H1 (cell line): ENCODE data around the gene ITGA4. TPM values are rescaled to one million over a fixed set of nuclear protein-coding genes. Genes with fewer than 3 reads are reported as not detected.

Experiments
- CTCF ChIA-PET: fragments of 300-600 bp; sonication (Branson Sonifier 250); formaldehyde crosslinking; loops from one replicate; lab custom pipeline; 2021; ENCODE audit not compliant: partially characterized antibody; lab: Charles Lee
- POLR2A ChIA-PET: fragments of 300-600 bp; sonication (Branson Sonifier 250); formaldehyde crosslinking; loops from one replicate; lab custom pipeline; 2021; ENCODE audit warnings: inconsistent platforms; ENCODE audit not compliant: partially characterized antibody; lab: Charles Lee
- DNase-seq, 2 experiments: peaks; one replicate each; pipeline versions ENCODE4 v3.0.0 to v3.0.0-alpha.2; 2010 to 2022; ENCODE audit warnings: low spot score in 2 of 2, low read depth in 1 of 2, mixed read lengths in 1 of 2
- FAIRE-seq: peaks from 2 replicates; lab custom pipeline; 2011; peaks lifted over from hg19 to GRCh38; lab: Jason Lieb, UNC
- H2AFZ ChIP-seq: 2 replicates; pipeline ENCODE4 v1.8.1; 2012; ENCODE audit warnings: low read length, inconsistent platforms
- H2AK5ac ChIP-seq: 2 replicates; pipeline ENCODE4 v1.6.1; 2013; ENCODE audit warnings: low read depth, low read length
- H2BK120ac ChIP-seq: replicated peaks from 2 replicates; pipeline ENCODE3; 2013; ENCODE audit warnings: low read depth, low read length, inconsistent platforms
- H2BK12ac ChIP-seq: 2 replicates; pipeline ENCODE4 v1.6.1; 2013; ENCODE audit warnings: low read depth, low read length
- H2BK15ac ChIP-seq: 2 replicates; pipeline ENCODE4 v1.6.1; 2013; ENCODE audit warnings: low read length
- H2BK20ac ChIP-seq: 2 replicates; pipeline ENCODE4 v1.6.1; 2013; ENCODE audit warnings: low read length
- H2BK5ac ChIP-seq: 2 replicates; pipeline ENCODE4 v1.6.1; 2013; ENCODE audit warnings: low read depth, low read length
- H3K14ac ChIP-seq: 2 replicates; pipeline ENCODE4 v1.6.1; 2013; ENCODE audit warnings: inconsistent platforms; ENCODE audit not compliant: insufficient read length
- H3K18ac ChIP-seq: 2 replicates; pipeline ENCODE4 v1.6.1; 2013; ENCODE audit warnings: low read length; ENCODE audit errors: extremely low read depth
- H3K23ac ChIP-seq: 2 replicates; pipeline ENCODE4 v1.6.1; 2013; ENCODE audit warnings: inconsistent platforms; ENCODE audit not compliant: insufficient read length
- H3K23me2 ChIP-seq: 2 replicates; pipeline ENCODE4 v1.6.1; 2013; ENCODE audit warnings: low read depth, low read length
- H3K27ac ChIP-seq: 2 replicates; pipeline ENCODE4 v1.6.1; 2011; ENCODE audit warnings: low read depth, low read length, inconsistent platforms
- H3K27me3 ChIP-seq, 4 experiments: replicated peaks in 1 of 4; 1 replicate in 1 of 4; 2 replicates in 3 of 4; pipeline versions ENCODE4 v1.6.1 to v1.8.1; 2011 to 2013; ENCODE audit warnings: low read length in 3 of 4, mild to moderate bottlenecking in 3 of 4, inconsistent platforms in 2 of 4, mixed read lengths in 2 of 4, moderate library complexity in 1 of 4; ENCODE audit not compliant: control insufficient read depth in 3 of 4, insufficient read depth in 3 of 4; ENCODE audit errors: extremely low read depth in 1 of 4
- H3K36me3 ChIP-seq, 4 experiments: 2 replicates each; pipeline versions ENCODE4 v1.6.1 to v1.8.1; 2011 to 2013; ENCODE audit warnings: mild to moderate bottlenecking in 4 of 4, low read length in 3 of 4, moderate library complexity in 2 of 4, control low read depth in 1 of 4, inconsistent platforms in 1 of 4; ENCODE audit not compliant: insufficient read depth in 4 of 4, control insufficient read depth in 2 of 4
- H3K4ac ChIP-seq: replicated peaks from 2 replicates; pipeline ENCODE3; 2013; ENCODE audit warnings: low read length, low read depth, mixed read lengths, inconsistent platforms; ENCODE audit not compliant: insufficient read length
- H3K4me1 ChIP-seq, 4 experiments: replicated peaks in 1 of 4; 1 replicate in 1 of 4; 2 replicates in 3 of 4; pipeline versions ENCODE4 v1.6.1 to v1.8.1; 2011 to 2013; ENCODE audit warnings: low read length in 3 of 4, inconsistent platforms in 2 of 4, mixed read lengths in 1 of 4; ENCODE audit not compliant: insufficient read depth in 4 of 4, control insufficient read depth in 3 of 4
- H3K4me2 ChIP-seq, 2 experiments: 2 replicates each; pipeline versions ENCODE4 v1.6.1 to v1.8.1; 2011 to 2013; ENCODE audit warnings: low read depth in 2 of 2, low read length in 2 of 2, control low read depth in 1 of 2, inconsistent platforms in 1 of 2, mild to moderate bottlenecking in 1 of 2; ENCODE audit not compliant: insufficient read depth in 1 of 2
- H3K4me3 ChIP-seq, 4 experiments: fragments of 200-600, 300-600 bp in 1 of 4; sonication (generic), shearing (Covaris generic), sonication (Bioruptor Twin) in 1 of 4; 2 replicates each; pipeline versions ENCODE4 v1.5.1 to v1.8.1; 2011 to 2016; ENCODE audit warnings: low read length in 4 of 4, low read depth in 3 of 4, control low read depth in 2 of 4, inconsistent platforms in 2 of 4, mild to moderate bottlenecking in 2 of 4, mixed read lengths in 1 of 4, moderate library complexity in 1 of 4; ENCODE audit not compliant: insufficient read depth in 2 of 4; ENCODE audit errors: extremely low read depth in 1 of 4
- H3K56ac ChIP-seq: replicated peaks from 2 replicates; pipeline ENCODE3; 2013; ENCODE audit warnings: low read depth, mild to moderate bottlenecking, mixed read lengths, low read length, inconsistent platforms; ENCODE audit not compliant: insufficient read length
- H3K79me1 ChIP-seq: 2 replicates; pipeline ENCODE4 v1.6.1; 2013; ENCODE audit warnings: low read depth, low read length, control low read depth
- H3K79me2 ChIP-seq, 2 experiments: 2 replicates each; pipeline versions ENCODE4 v1.6.1 to v1.8.1; 2012 to 2013; ENCODE audit warnings: low read length in 2 of 2, mild to moderate bottlenecking in 2 of 2, inconsistent platforms in 1 of 2; ENCODE audit not compliant: insufficient read depth in 2 of 2, control insufficient read depth in 1 of 2
- H3K9ac ChIP-seq, 4 experiments: replicated peaks in 1 of 4; 1 replicate in 1 of 4; 2 replicates in 3 of 4; pipeline versions ENCODE4 v1.6.1 to v1.8.1; 2011 to 2013; ENCODE audit warnings: low read depth in 3 of 4, low read length in 3 of 4, control low read depth in 2 of 4, mild to moderate bottlenecking in 2 of 4, moderate library complexity in 2 of 4, inconsistent platforms in 1 of 4; ENCODE audit errors: extremely low read depth in 1 of 4
- H3K9me3 ChIP-seq, 2 experiments: 2 replicates each; pipeline versions ENCODE4 v1.6.1 to v1.8.1; 2012 to 2013; ENCODE audit warnings: mild to moderate bottlenecking in 2 of 2, moderate library complexity in 2 of 2, control low read depth in 1 of 2, inconsistent platforms in 1 of 2, low read depth in 1 of 2, low read length in 1 of 2, mixed read lengths in 1 of 2; ENCODE audit not compliant: insufficient read depth in 2 of 2
- H4K20me1 ChIP-seq, 2 experiments: replicated peaks in 1 of 2; 2 replicates each; pipeline versions ENCODE3 to v1.8.1; 2011 to 2013; ENCODE audit warnings: inconsistent platforms in 2 of 2, low read length in 2 of 2, mild to moderate bottlenecking in 1 of 2; ENCODE audit not compliant: insufficient read depth in 2 of 2, control insufficient read depth in 1 of 2
- H4K5ac ChIP-seq: 2 replicates; pipeline ENCODE4 v1.6.1; 2013; ENCODE audit warnings: low read length, low read depth, mixed read lengths, inconsistent platforms; ENCODE audit not compliant: insufficient read length
- H4K8ac ChIP-seq: 2 replicates; pipeline ENCODE4 v1.8.0; 2013; ENCODE audit warnings: mild to moderate bottlenecking, moderate library complexity, low read length, inconsistent platforms; ENCODE audit not compliant: insufficient read depth; ENCODE audit errors: extremely low read depth
- H4K91ac ChIP-seq: replicated peaks from 2 replicates; pipeline ENCODE3; 2013; ENCODE audit warnings: low read length, mixed read lengths, inconsistent platforms; ENCODE audit not compliant: insufficient read length
- ASH2L ChIP-seq: fragments of 200-600, 300-600 bp; sonication (generic); IDR thresholded peaks from one replicate; pipeline ENCODE4 v1.7.1; 2017; ENCODE audit warnings: low read length
- BRCA1 ChIP-seq: IDR thresholded peaks from 2 replicates; pipeline ENCODE4 v1.6.1; 2012; ENCODE audit warnings: low read depth, low read length, improper control_type of control experiment
- EGR1 ChIP-seq: IDR thresholded peaks from 2 replicates; pipeline ENCODE4 v1.6.1; 2011; ENCODE audit warnings: low read depth, low read length, borderline replicate concordance
- EP300 ChIP-seq, 2 experiments: IDR thresholded peaks; 1 replicate in 1 of 2; 2 replicates in 1 of 2; pipeline ENCODE4 v1.6.1; 2011 to 2012; ENCODE audit warnings: low read depth in 2 of 2, low read length in 2 of 2, mild to moderate bottlenecking in 2 of 2, borderline replicate concordance in 1 of 2, inconsistent platforms in 1 of 2, moderate library complexity in 1 of 2
- KDM5A ChIP-seq: fragments of 200-600 bp; IDR thresholded peaks from 2 replicates; pipeline ENCODE4 v1.7.1; 2012; ENCODE audit warnings: mild to moderate bottlenecking, low read length, inconsistent platforms, mixed read lengths
- POU5F1 ChIP-seq: IDR thresholded peaks from 2 replicates; pipeline ENCODE4 v1.6.1; 2011; ENCODE audit warnings: low read depth, mild to moderate bottlenecking, low read length, moderate library complexity
- SIN3A ChIP-seq, 2 experiments: IDR thresholded peaks in 1 of 2; conservative IDR thresholded peaks in 1 of 2; 2 replicates each; pipeline ENCODE4 v1.6.1; 2011 to 2012; ENCODE audit warnings: low read length in 2 of 2, improper control_type of control experiment in 1 of 2, low read depth in 1 of 2, mild to moderate bottlenecking in 1 of 2
- TAF1 ChIP-seq: IDR thresholded peaks from 2 replicates; pipeline ENCODE4 v1.6.1; 2011; ENCODE audit warnings: mild to moderate bottlenecking, low read depth, low read length
- TCF12 ChIP-seq: IDR thresholded peaks from 2 replicates; pipeline ENCODE4 v1.6.1; 2011; ENCODE audit warnings: low read depth, mild to moderate bottlenecking, low read length
- WGBS, 2 experiments: shearing (Covaris generic) in 1 of 2; methylation state at CpG; one replicate each; pipeline versions ENCODE4 v1.1.6 to v1.1.7; 2013 to 2015; ENCODE audit warnings: low lambda C conversion rate in 2 of 2, mixed read lengths in 2 of 2, inconsistent platforms in 1 of 2, low coverage in 1 of 2, missing lambda C conversion rate in 1 of 2; ENCODE audit not compliant: insufficient replicate concordance in 2 of 2, insufficient coverage in 1 of 2, insufficient read length in 1 of 2; ENCODE audit errors: extremely low coverage in 1 of 2, missing lambda C conversion rate in 1 of 2; 5-methylcytosine and 5-hydroxymethylcytosine counted together
- polyA plus RNA-seq, 7 experiments: library from polyadenylated mRNA; depleted of rRNA in 3 of 7; stranded (reverse) in 5 of 7; unstranded in 2 of 7; fragments of >200 nt in 5 of 7; fragments of 200-250 nt in 2 of 7; gene quantifications; 1 replicate in 5 of 7; 2 replicates in 1 of 7; 4 replicates in 1 of 7; pipeline versions ENCODE4 v1.2.1 to v1.2.3, GENCODE V29; 2011 to 2013; ENCODE audit warnings: missing spikeins in 2 of 7, mixed read lengths in 2 of 7
- total RNA-seq: library from RNA; stranded (reverse); fragmentation: NEBNext Ultra II Directional; extraction: Animal tissue kit (Norgen Biotek cat#: 25700); gene quantifications from 2 replicates; pipeline ENCODE4 v1.2.1, GENCODE V29; 2021
- TF ChIP-seq, protein P1 (sequence below): IDR thresholded peaks from 2 replicates; pipeline ENCODE4 v1.6.1; 2012; ENCODE audit warnings: low read length, inconsistent platforms

Gene ITGA4
- total and polyA plus RNA-seq, 2 of the 8 experiments (the other 6 are each of a cell fraction or from before 2014, with no cell fraction given), result 0.60 to 2.1 TPM

DNA sequence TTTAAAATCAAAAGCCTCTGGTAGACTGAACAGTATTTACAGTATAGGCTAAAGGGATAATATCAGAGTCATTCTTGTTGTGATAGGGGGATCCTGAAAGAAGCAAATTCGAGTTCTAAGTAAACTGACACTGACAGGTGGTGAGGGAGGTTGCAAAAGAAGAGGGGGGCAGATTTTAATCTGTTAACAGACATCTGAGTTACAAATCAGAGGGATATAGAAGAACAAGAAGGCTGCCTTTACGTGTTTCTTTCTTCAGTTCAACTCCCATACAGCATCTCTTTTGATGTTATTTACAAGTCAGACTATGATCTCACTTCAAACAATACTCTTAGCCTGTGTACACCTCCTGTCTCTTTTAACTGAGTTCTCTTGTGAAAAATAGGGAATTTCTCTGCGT lies 16.3 kb upstream of the ITGA4 start:
- Histone ChIP-seq H3K9me3 (no peaks in the 10 kb centered on the region), H3K4me2 (no peak overlapping the region), H2AK5ac (no peak overlapping the region), H2AFZ (no peak overlapping the region), H3K14ac (no peak overlapping the region), H3K4me1 (no peaks in the 10 kb centered on the region; a peak in 1 of 7 replicates), H3K56ac (no peak overlapping the region), H2BK12ac (no peak overlapping the region), H3K27me3 (no peaks in the 10 kb centered on the region), H3K79me2 (no peaks in the 10 kb centered on the region), H3K23ac (no peak overlapping the region), H4K20me1 (no peaks in the 10 kb centered on the region), H3K18ac (no peak overlapping the region), H3K79me1 (no peaks in the 10 kb centered on the region), H3K9ac (no peak overlapping the region), H4K91ac (no peak overlapping the region), H3K36me3 (no peaks in the 10 kb centered on the region), H4K5ac (no peak overlapping the region), H3K4ac (no peak overlapping the region), H2BK20ac (no peak overlapping the region), H4K8ac (no peak overlapping the region), H3K23me2 (no peaks in the 10 kb centered on the region), H2BK5ac (no peak overlapping the region), H2BK15ac (no peak overlapping the region), H2BK120ac (no peak overlapping the region), H3K4me3 (no peak overlapping the region), H3K27ac (no peak overlapping the region)
- TF ChIP-seq ASH2L, result no peak
- TF ChIP-seq POU5F1, result no peak
- no peak for TF ChIP-seq TAF1
- TF ChIP-seq, protein P1, sequence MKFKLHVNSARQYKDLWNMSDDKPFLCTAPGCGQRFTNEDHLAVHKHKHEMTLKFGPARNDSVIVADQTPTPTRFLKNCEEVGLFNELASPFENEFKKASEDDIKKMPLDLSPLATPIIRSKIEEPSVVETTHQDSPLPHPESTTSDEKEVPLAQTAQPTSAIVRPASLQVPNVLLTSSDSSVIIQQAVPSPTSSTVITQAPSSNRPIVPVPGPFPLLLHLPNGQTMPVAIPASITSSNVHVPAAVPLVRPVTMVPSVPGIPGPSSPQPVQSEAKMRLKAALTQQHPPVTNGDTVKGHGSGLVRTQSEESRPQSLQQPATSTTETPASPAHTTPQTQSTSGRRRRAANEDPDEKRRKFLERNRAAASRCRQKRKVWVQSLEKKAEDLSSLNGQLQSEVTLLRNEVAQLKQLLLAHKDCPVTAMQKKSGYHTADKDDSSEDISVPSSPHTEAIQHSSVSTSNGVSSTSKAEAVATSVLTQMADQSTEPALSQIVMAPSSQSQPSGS, result no peak
- no peak for TF ChIP-seq EGR1
- TF ChIP-seq EP300 (IDR thresholded peaks at IDR 0.05; ENCODE audit: borderline replicate concordance in 1 of 2, low read depth in 2 of 2, low read length in 2 of 2), result no peak
- no peak for TF ChIP-seq TCF12
- TF ChIP-seq BRCA1, result no peak
- no peak for TF ChIP-seq SIN3A (conservative IDR thresholded peaks at IDR 0.05 in 1 of 2, IDR thresholded peaks at IDR 0.05 in 1 of 2; ENCODE audit: low read depth in 1 of 2, low read length in 2 of 2)
- TF ChIP-seq KDM5A, result no peak
- 85% methylated on average over 3 of the region's 3 CpGs; no CpG with 5 or more reads in 1 of the 2 experiments for WGBS, 2 experiments
- FAIRE-seq (no peak), DNase-seq (no peak)
- ChIA-PET POLR2A (no interaction called here), CTCF (interaction anchor here (1.3 to 1.7 kb wide), 3 partner anchors 10 to 592 kb away, joined by 3 to 6 read pairs (median 3); no protein-coding TSS in a partner anchor)
